Panc1 (cell line): ENCODE results near the gene GCN1. TPM values are rescaled to one million over a fixed set of nuclear protein-coding genes. Genes with fewer than 3 reads are reported as not detected.

Experiments used
- ATAC-seq: fragments of 200-7000 bp; cut with Tn5 transposase; 2 replicates; pipeline ENCODE4 v1.9.1; 2020; ENCODE audit warnings: mild to moderate bottlenecking, moderate library complexity
- BruUV-seq: library from RNA; stranded (reverse); fragments of 400-500 nt; replicated peaks from 2 replicates; lab custom pipeline; 2021; lab: Mats Ljungman, UMichigan
- CTCF ChIA-PET: fragments of 300-600 bp; sonication (Branson Sonifier 250); formaldehyde crosslinking; loops from one replicate; lab custom pipeline; 2022; ENCODE audit warnings: antibody characterized with exemption; lab: Charles Lee
- POLR2A ChIA-PET: fragments of 300-600 bp; sonication (Branson Sonifier 250); formaldehyde crosslinking; loops from one replicate; lab custom pipeline; 2022; ENCODE audit warnings: antibody characterized with exemption; lab: Charles Lee
- DNase-seq: peaks from one replicate; pipeline ENCODE4 v3.0.0-alpha.2; 2010; ENCODE audit warnings: low read depth, low spot score
- H3K27ac ChIP-seq: 2 replicates; pipeline ENCODE4 v1.5.1; 2011; ENCODE audit warnings: mild to moderate bottlenecking, low read length, inconsistent platforms
- H3K27me3 ChIP-seq: fragments of 200-500 bp; sonication (Bioruptor generic); 2 replicates; pipeline ENCODE4 v1.6.0; 2014; ENCODE audit warnings: low read length, inconsistent platforms; ENCODE audit not compliant: control insufficient read depth, insufficient read depth
- H3K36me3 ChIP-seq: fragments of 200-500 bp; sonication (Bioruptor generic); 2 replicates; pipeline ENCODE4 v1.5.1; 2014; ENCODE audit warnings: inconsistent platforms, mild to moderate bottlenecking, low read length, moderate library complexity; ENCODE audit not compliant: control insufficient read depth, insufficient read depth
- H3K4me1 ChIP-seq: 2 replicates; pipeline ENCODE4 v1.5.1; 2011; ENCODE audit warnings: inconsistent platforms, mild to moderate bottlenecking, low read length, moderate library complexity; ENCODE audit not compliant: control insufficient read depth, insufficient read depth
- H3K4me3 ChIP-seq, 2 experiments: 2 replicates each; pipeline ENCODE4 v1.5.1; 2011 to 2012; ENCODE audit warnings: low read depth in 2 of 2, low read length in 2 of 2, mild to moderate bottlenecking in 2 of 2, inconsistent platforms in 1 of 2, moderate library complexity in 1 of 2
- H3K9me3 ChIP-seq: fragments of 200-500 bp; sonication (Bioruptor generic); 2 replicates; pipeline ENCODE4 v1.5.1; 2014; ENCODE audit warnings: low read depth, mild to moderate bottlenecking, inconsistent platforms, low read length, moderate library complexity; ENCODE audit not compliant: control insufficient read depth, insufficient read depth
- CTCF ChIP-seq: fragments of 450-650 bp; IDR thresholded peaks from 2 replicates; pipeline ENCODE4 v1.5.1; 2017; ENCODE audit warnings: mild to moderate bottlenecking
- POLR2AphosphoS5 ChIP-seq: IDR thresholded peaks from 2 replicates; pipeline ENCODE4 v1.6.1; 2012; ENCODE audit warnings: mild to moderate bottlenecking, low read depth, low read length, moderate library complexity
- REST ChIP-seq, 2 experiments: IDR thresholded peaks; 2 replicates each; pipeline ENCODE4 v1.6.1; 2011 to 2012; ENCODE audit warnings: low read depth in 2 of 2, control low read depth in 1 of 2, low read length in 1 of 2, mild to moderate bottlenecking in 1 of 2, moderate library complexity in 1 of 2; ENCODE audit not compliant: insufficient read depth in 1 of 2
- SIN3A ChIP-seq: IDR thresholded peaks from 2 replicates; pipeline ENCODE4 v1.6.1; 2012; ENCODE audit warnings: low read depth, mild to moderate bottlenecking, low read length, moderate library complexity, borderline replicate concordance; ENCODE audit not compliant: insufficient read depth
- TCF7L2 ChIP-seq: IDR thresholded peaks from 2 replicates; pipeline ENCODE4 v1.6.1; 2011; ENCODE audit warnings: mild to moderate bottlenecking, low read depth, low read length, inconsistent platforms
- in situ Hi-C: cut with HindIII; loops from 2 replicates; pipeline ENCODE4 v1.10.0; 2016; ENCODE audit warnings: low sequenced_read_pairs, low pct_unique_long_range_greater_than_20kb
- intact Hi-C: fragments of 100-400 bp; cut with micrococcal nuclease; formaldehyde crosslinking; loops from one replicate; pipeline ENCODE4 v1.10.0; 2022; ENCODE audit not compliant: unreplicated experiment
- total RNA-seq: library from RNA; stranded (reverse); gene quantifications from one replicate; pipeline ENCODE4 v1.2.1, GENCODE V29; 2021; ENCODE audit not compliant: unreplicated experiment

Gene GCN1
- total RNA-seq, 1 experiment from 2014 or later: 175 TPM

- Histone ChIP-seq H3K36me3 (peaks cover 40% of the 10 kb centered on the region), H3K27me3 (no peaks in the 10 kb centered on the region), H3K4me1 (no peaks in the 10 kb centered on the region), H3K4me3 (no peak overlapping the region), H3K27ac (no peak overlapping the region), H3K9me3 (no peaks in the 10 kb centered on the region)
- BruUV-seq: no TSS peak
- CTCF ChIA-PET: no interaction called here
- ATAC-seq (no peak), DNase-seq (no peak)
- intact Hi-C loops (no loop called here), in situ Hi-C loops (no loop called here)
- no peak for TF ChIP-seq REST (IDR thresholded peaks at IDR 0.05; ENCODE audit: insufficient read depth in 1 of 2, low read depth in 2 of 2, low read length in 1 of 2)
- no peak for TF ChIP-seq CTCF
- POLR2A ChIA-PET: no interaction called here
Measured at GRCh38 chr12:120136093-120136770, 58.3 kb downstream of the GCN1 start.

- TF ChIP-seq REST (IDR thresholded peaks at IDR 0.05; ENCODE audit: insufficient read depth in 1 of 2, low read depth in 2 of 2, low read length in 1 of 2): no peak
- TF ChIP-seq SIN3A: no peak
- no peak for TF ChIP-seq POLR2AphosphoS5
- TF ChIP-seq TCF7L2: no peak
- no peak for TF ChIP-seq CTCF
- Histone ChIP-seq H3K27me3 (no peaks in the 10 kb centered on the region), H3K4me1 (no peaks in the 10 kb centered on the region), H3K4me3 (no peak overlapping the region), H3K27ac (no peak overlapping the region), H3K36me3 (peaks cover 46% of the 10 kb centered on the region), H3K9me3 (no peaks in the 10 kb centered on the region)
- BruUV-seq: no TSS peak
- intact Hi-C loops (no loop called here), in situ Hi-C loops (no loop called here)
- ChIA-PET POLR2A (no interaction called here), CTCF (no interaction called here)
- ATAC-seq (no peak), DNase-seq (no peak)
Measured at GRCh38 chr12:120134307-120134980, 60.1 kb downstream of the GCN1 start.
